ENCODE results near the gene C10orf71. TPM values are rescaled to one million over a fixed set of nuclear protein-coding genes. Genes with fewer than 3 reads are reported as not detected.

Gene C10orf71
- total RNA-seq, 2 donors from 2014 or later, result 0.82 TPM; not detected in 1

DNA sequence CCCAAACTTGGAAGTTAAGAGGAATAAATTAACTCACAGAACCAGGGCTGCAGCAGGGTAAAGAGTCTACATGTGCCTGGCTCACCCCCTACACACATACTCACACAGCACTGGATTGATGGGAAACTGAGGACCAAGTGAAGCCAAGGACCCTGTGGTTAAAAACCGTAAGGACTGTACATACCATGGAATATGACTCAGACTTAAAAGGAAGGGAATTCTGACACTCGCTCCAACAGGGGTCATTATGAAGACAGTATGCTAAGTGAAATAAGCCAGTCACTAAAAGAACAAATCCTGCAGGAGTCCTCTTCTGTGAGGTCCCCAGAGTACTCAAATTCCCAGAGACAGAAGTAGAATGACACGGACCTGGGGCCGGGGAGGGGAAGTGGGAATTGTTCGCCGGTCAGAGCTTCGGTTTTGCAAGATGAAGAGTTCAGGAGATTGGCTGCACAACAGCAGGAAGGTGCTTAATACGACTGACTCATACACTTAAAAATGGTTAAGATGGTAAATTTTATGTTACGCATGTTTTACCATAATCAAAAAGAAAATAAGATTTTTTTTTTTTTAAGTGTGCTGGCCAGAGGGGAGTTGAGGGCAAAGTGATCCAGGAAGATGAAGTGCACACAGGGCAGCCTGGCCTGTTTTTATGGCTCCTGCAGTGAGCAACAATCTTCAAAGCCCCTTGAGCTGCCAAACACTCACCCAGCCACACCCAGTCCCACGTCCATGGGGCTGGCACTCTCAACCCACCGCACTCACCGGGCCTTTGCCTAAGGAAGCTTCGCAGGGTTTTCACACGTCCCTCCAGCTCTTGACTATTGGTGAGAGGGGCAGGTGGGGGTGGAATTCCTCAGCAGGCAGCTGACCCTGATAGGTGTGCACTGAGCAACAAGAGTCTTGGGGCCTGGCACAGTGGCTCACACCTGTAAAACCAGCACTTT is 70.5 kb downstream of the C10orf71 start:
- TF ChIP-seq POLR2AphosphoS5 (IDR thresholded peaks at IDR 0.05), result no peak
- no peak for TF ChIP-seq POLR2A (IDR thresholded peaks at IDR 0.05)
- no peak for TF ChIP-seq CTCF (IDR thresholded peaks at IDR 0.05)
- Histone ChIP-seq H3K4me3 (no peak overlapping the region), H3K27me3 (replicated peaks; ENCODE audit: insufficient read depth) (no peaks in the 10 kb centered on the region), H3K4me1 (replicated peaks) (no peaks in the 10 kb centered on the region), H3K27ac (no peak overlapping the region), H3K9me3 (no peaks in the 10 kb centered on the region), H3K36me3 (no peaks in the 10 kb centered on the region)
- no peak for DNase-seq (ENCODE audit: low spot score)
- WGBS, result 57% methylated on average over 14 of the region's 14 CpGs
- intact Hi-C loops (cut with DNase I), result no loop called here

GRCh38 chr10:49370326-49371100 is 71.5 kb downstream of the C10orf71 start:
- Histone ChIP-seq H3K27ac (no peak overlapping the region), H3K36me3 (no peaks in the 10 kb centered on the region), H3K4me1 (replicated peaks) (no peaks in the 10 kb centered on the region), H3K9me3 (no peaks in the 10 kb centered on the region), H3K4me3 (no peak overlapping the region), H3K27me3 (replicated peaks; ENCODE audit: insufficient read depth) (no peaks in the 10 kb centered on the region)
- 58% methylated on average over 8 of the region's 8 CpGs for WGBS
- DNase-seq (ENCODE audit: low spot score), result no peak
- no peak for TF ChIP-seq CTCF (IDR thresholded peaks at IDR 0.05)
- TF ChIP-seq POLR2AphosphoS5 (IDR thresholded peaks at IDR 0.05), result no peak
- TF ChIP-seq POLR2A (IDR thresholded peaks at IDR 0.05), result no peak
- intact Hi-C loops (cut with DNase I), result no loop called here

DNA sequence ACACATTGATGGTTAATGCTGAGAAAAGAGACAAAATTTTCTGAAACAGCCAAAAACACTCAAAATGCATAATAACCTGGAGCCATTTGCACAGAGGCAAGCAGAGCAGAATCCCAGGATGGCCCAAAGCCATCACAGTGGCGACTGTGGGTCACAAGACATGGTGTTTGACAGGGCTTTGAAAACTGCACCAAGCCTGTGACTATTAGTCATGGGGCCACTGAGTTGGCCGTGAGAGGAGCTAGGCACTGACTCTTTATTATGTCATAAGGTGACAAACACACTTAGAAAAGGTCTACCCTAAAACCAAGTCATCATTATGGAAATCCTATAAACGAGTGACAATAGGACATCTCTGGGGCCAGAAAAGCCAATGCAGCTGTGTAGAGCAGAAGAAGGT is 73.0 kb downstream of the C10orf71 start:
- no peak for DNase-seq (ENCODE audit: low spot score)
- 71% methylated on average over 3 of the region's 3 CpGs for WGBS
- intact Hi-C loops (cut with DNase I), result no loop called here

GRCh38 chr10:49373361-49373760 is 74.4 kb downstream of the C10orf71 start:
- no peak for TF ChIP-seq CTCF (IDR thresholded peaks at IDR 0.05)
- no peak for TF ChIP-seq POLR2AphosphoS5 (IDR thresholded peaks at IDR 0.05)
- no peak for TF ChIP-seq POLR2A (IDR thresholded peaks at IDR 0.05)
- H3K27me3 ChIP-seq (replicated peaks; ENCODE audit: insufficient read depth), result no peaks in the 10 kb centered on the region
- H3K4me3 ChIP-seq, result no peak overlapping the region
- no peaks in the 10 kb centered on the region for H3K9me3 ChIP-seq
- no peaks in the 10 kb centered on the region for H3K4me1 ChIP-seq (replicated peaks)
- H3K27ac ChIP-seq, result no peak overlapping the region
- WGBS, result 90% methylated on average over 5 of the region's 5 CpGs
- DNase-seq (ENCODE audit: low spot score), result no peak
- intact Hi-C loops (cut with DNase I), result no loop called here
- no peaks in the 10 kb centered on the region for H3K36me3 ChIP-seq

More for the DNA sequence above, 73.0 kb downstream of the C10orf71 start:
- Histone ChIP-seq H3K4me1 (replicated peaks) (no peaks in the 10 kb centered on the region), H3K4me3 (no peak overlapping the region), H3K9me3 (no peaks in the 10 kb centered on the region), H3K36me3 (no peaks in the 10 kb centered on the region), H3K27me3 (replicated peaks; ENCODE audit: insufficient read depth) (no peaks in the 10 kb centered on the region), H3K27ac (no peak overlapping the region)
- TF ChIP-seq CTCF (IDR thresholded peaks at IDR 0.05), result no peak
- no peak for TF ChIP-seq POLR2AphosphoS5 (IDR thresholded peaks at IDR 0.05)
- TF ChIP-seq POLR2A (IDR thresholded peaks at IDR 0.05), result no peak
